CD14-positive monocyte (primary cell): ENCODE data around the gene CAP2. TPM values are rescaled to one million over a fixed set of nuclear protein-coding genes. Genes with fewer than 3 reads are reported as not detected.

Experiments used
- DNase-seq, 3 donors: peaks; one replicate each; pipeline ENCODE4 v3.0.0-alpha.2; 2011 to 2022
- H2AFZ ChIP-seq: 2 replicates; pipeline ENCODE4 v1.6.0; 2012; ENCODE audit warnings: mild to moderate bottlenecking, low read depth, low read length, inconsistent platforms; ENCODE audit not compliant: insufficient read depth, poor library complexity, severe bottlenecking
- H3K27ac ChIP-seq, 2 donors: 1 replicate in 1 of 2; 2 replicates in 1 of 2; pipeline ENCODE4 v1.5.1; 2012 to 2013; ENCODE audit warnings: low read length in 2 of 2, control low read depth in 1 of 2, inconsistent platforms in 1 of 2, low read depth in 1 of 2, mild to moderate bottlenecking in 1 of 2
- H3K27me3 ChIP-seq, 2 donors: one replicate each; pipeline versions ENCODE4 v1.6.0 to v1.6.1; 2011 to 2013; ENCODE audit warnings: low read length in 2 of 2; ENCODE audit not compliant: control insufficient read depth in 2 of 2, insufficient read depth in 2 of 2
- H3K36me3 ChIP-seq, 2 donors: replicated peaks in 1 of 2; 1 replicate in 1 of 2; 2 replicates in 1 of 2; pipeline versions ENCODE4 v1.5.1 to v1.6.1; 2012 to 2013; ENCODE audit warnings: low read length in 2 of 2, control low read depth in 1 of 2, inconsistent platforms in 1 of 2, mild to moderate bottlenecking in 1 of 2; ENCODE audit not compliant: insufficient read depth in 2 of 2, control insufficient read depth in 1 of 2
- H3K4me1 ChIP-seq, 2 donors: 1 replicate in 1 of 2; 2 replicates in 1 of 2; pipeline versions ENCODE4 v1.5.1 to v1.6.1; 2012 to 2013; ENCODE audit warnings: low read length in 2 of 2, control low read depth in 1 of 2, inconsistent platforms in 1 of 2, mild to moderate bottlenecking in 1 of 2, moderate library complexity in 1 of 2; ENCODE audit not compliant: insufficient read depth in 2 of 2, control insufficient read depth in 1 of 2
- H3K4me2 ChIP-seq: replicated peaks from 2 replicates; pipeline ENCODE3; 2012; ENCODE audit warnings: low read length, moderate library complexity, mild to moderate bottlenecking; ENCODE audit not compliant: poor library complexity, severe bottlenecking; ENCODE audit errors: extremely low read depth
- H3K4me3 ChIP-seq, 3 experiments: fragments of 200-600 bp in 1 of 3; sonication (generic) in 1 of 3; replicated peaks in 1 of 3; 1 replicate in 2 of 3; 2 replicates in 1 of 3; pipeline ENCODE4 v1.5.1; 2011 to 2013; ENCODE audit warnings: low read length in 3 of 3, mild to moderate bottlenecking in 3 of 3, control low read depth in 2 of 3, low read depth in 2 of 3, inconsistent platforms in 1 of 3, moderate library complexity in 1 of 3
- H3K79me2 ChIP-seq: 2 replicates; pipeline ENCODE4 v1.6.0; 2012; ENCODE audit warnings: mild to moderate bottlenecking, control low read depth, inconsistent platforms, low read length, moderate library complexity; ENCODE audit not compliant: insufficient read depth
- H3K9ac ChIP-seq: 2 replicates; pipeline ENCODE4 v1.6.0; 2017; ENCODE audit warnings: low read length, mild to moderate bottlenecking; ENCODE audit not compliant: insufficient read depth, poor library complexity, severe bottlenecking
- H3K9me3 ChIP-seq, 2 donors: replicated peaks in 1 of 2; 1 replicate in 1 of 2; 2 replicates in 1 of 2; pipeline versions ENCODE4 v1.5.1 to v1.6.1; 2012 to 2013; ENCODE audit warnings: low read length in 2 of 2, control low read depth in 1 of 2; ENCODE audit not compliant: control insufficient read depth in 1 of 2, insufficient read depth in 1 of 2
- H4K20me1 ChIP-seq: 2 replicates; pipeline ENCODE4 v1.6.0; 2012; ENCODE audit warnings: mild to moderate bottlenecking, low read length, control low read depth, moderate library complexity; ENCODE audit not compliant: insufficient read depth
- H3K27ac Mint-ChIP-seq, 7 donors: one replicate each; pipeline ENCODE4 v1.8.0; 2020; ENCODE audit warnings: mild to moderate bottlenecking in 7 of 7, mixed read lengths in 7 of 7, moderate library complexity in 6 of 7, inconsistent platforms in 2 of 7
- H3K27me3 Mint-ChIP-seq, 3 donors: one replicate each; pipeline ENCODE4 v1.8.0; 2021 to 2022; ENCODE audit warnings: low read depth in 3 of 3, mild to moderate bottlenecking in 3 of 3, mixed read lengths in 3 of 3, moderate library complexity in 3 of 3, inconsistent platforms in 1 of 3
- H3K36me3 Mint-ChIP-seq, 2 donors: one replicate each; pipeline ENCODE4 v1.8.0; 2020; ENCODE audit warnings: mixed read lengths in 2 of 2, inconsistent platforms in 1 of 2, mild to moderate bottlenecking in 1 of 2
- H3K4me1 Mint-ChIP-seq: one replicate; pipeline ENCODE4 v1.8.0; 2020; ENCODE audit warnings: mild to moderate bottlenecking, mixed read lengths
- H3K4me3 Mint-ChIP-seq, 2 donors: one replicate each; pipeline ENCODE4 v1.8.0; 2020; ENCODE audit warnings: mild to moderate bottlenecking in 2 of 2, mixed read lengths in 2 of 2, moderate library complexity in 1 of 2
- H3K9me3 Mint-ChIP-seq, 7 donors: one replicate each; pipeline ENCODE4 v1.8.0; 2020 to 2022; ENCODE audit warnings: mixed read lengths in 7 of 7, mild to moderate bottlenecking in 6 of 7, moderate library complexity in 6 of 7, inconsistent platforms in 2 of 7
- CTCF ChIP-seq: fragments of 200-600 bp; IDR thresholded peaks from one replicate; pipeline ENCODE4 v1.8.0; 2022; ENCODE audit warnings: antibody characterized with exemption, mild to moderate bottlenecking
- WGBS: methylation state at CpG from one replicate; pipeline ENCODE4 v1.1.5; 2013; ENCODE audit warnings: missing lambda C conversion rate; ENCODE audit not compliant: insufficient coverage; 5-methylcytosine and 5-hydroxymethylcytosine counted together
- intact Hi-C, 2 donors: fragments of 100-400 bp; cut with micrococcal nuclease; formaldehyde crosslinking; loops; one replicate each; pipeline versions ENCODE4 v1.15.0 to v1.15.1; 2023
- polyA plus RNA-seq, 3 donors: library from polyadenylated mRNA; depleted of rRNA in 1 of 3; unstranded in 2 of 3; stranded (reverse) in 1 of 3; fragments of 300-500 nt in 2 of 3; fragments of >200 nt in 1 of 3; fragmentation: Illumina TruSeq in 2 of 3; gene quantifications; 1 replicate in 2 of 3; 2 replicates in 1 of 3; pipeline ENCODE4 v1.2.3, GENCODE V29; 2012 to 2021

The CAP2 gene
- polyA plus RNA-seq, 3 donors, result not detected

- H3K4me1 ChIP-seq, result no peaks in the 10 kb centered on the region
- H3K27ac Mint-ChIP-seq, result no peak overlapping the region
- no peaks in the 10 kb centered on the region for H3K36me3 ChIP-seq
- no peak overlapping the region for H2AFZ ChIP-seq
- no peak for DNase-seq
- peaks cover 0 to 5% (median 0%) of the 10 kb centered on the region in 7 donors for H3K9me3 Mint-ChIP-seq
- H4K20me1 ChIP-seq, result no peaks in the 10 kb centered on the region
- no peaks in the 10 kb centered on the region for H3K9me3 ChIP-seq
- intact Hi-C loops, result no loop called here
- no peak overlapping the region for H3K4me2 ChIP-seq
- H3K27me3 Mint-ChIP-seq, result peaks cover 0 to 6% (median 2%) of the 10 kb centered on the region in 3 donors
- no peaks in the 10 kb centered on the region for H3K36me3 Mint-ChIP-seq
- no peak overlapping the region for H3K9ac ChIP-seq
- no peak for TF ChIP-seq CTCF
- no peak overlapping the region for H3K4me3 Mint-ChIP-seq
- H3K4me3 ChIP-seq, result no peak overlapping the region
- no peaks in the 10 kb centered on the region for H3K79me2 ChIP-seq
- no peaks in the 10 kb centered on the region for H3K27me3 ChIP-seq
- WGBS, result 79% methylated on average over 4 of the region's 4 CpGs
- H3K4me1 Mint-ChIP-seq, result no peaks in the 10 kb centered on the region
- H3K27ac ChIP-seq, result no peak overlapping the region
Measured at GRCh38 chr6:17442196-17442595, 48.8 kb downstream of the CAP2 start.

GRCh38 chr6:17446713-17447112 lies 53.3 kb downstream of the CAP2 start:
- Mint-ChIP-seq H3K27me3 (peaks cover 0 to 4% (median 2%) of the 10 kb centered on the region in 3 donors), H3K36me3 (no peaks in the 10 kb centered on the region), H3K27ac (no peak overlapping the region)

More at GRCh38 chr6:17446713-17447112, 53.3 kb downstream of the CAP2 start:
- intact Hi-C loops, result no loop called here
- H3K27ac ChIP-seq, result no peak overlapping the region
- no peaks in the 10 kb centered on the region for H3K36me3 ChIP-seq
- H3K4me2 ChIP-seq, result no peak overlapping the region
- no peaks in the 10 kb centered on the region for H3K27me3 ChIP-seq
- Mint-ChIP-seq H3K4me1 (no peaks in the 10 kb centered on the region), H3K4me3 (no peak overlapping the region), H3K9me3 (peaks cover 0 to 4% (median 0%) of the 10 kb centered on the region in 7 donors)
- no peaks in the 10 kb centered on the region for H3K9me3 ChIP-seq
- no peak for TF ChIP-seq CTCF
- 68% methylated on average over 2 of the region's 2 CpGs for WGBS
- no peak overlapping the region for H3K9ac ChIP-seq
- H3K4me3 ChIP-seq, result no peak overlapping the region
- DNase-seq, result no peak
- no peaks in the 10 kb centered on the region for H3K4me1 ChIP-seq
- H2AFZ ChIP-seq, result no peak overlapping the region
- H4K20me1 ChIP-seq, result no peaks in the 10 kb centered on the region
- no peaks in the 10 kb centered on the region for H3K79me2 ChIP-seq
